ENCODE data around the gene ERGIC1.

ERGIC1 gene

DNA sequence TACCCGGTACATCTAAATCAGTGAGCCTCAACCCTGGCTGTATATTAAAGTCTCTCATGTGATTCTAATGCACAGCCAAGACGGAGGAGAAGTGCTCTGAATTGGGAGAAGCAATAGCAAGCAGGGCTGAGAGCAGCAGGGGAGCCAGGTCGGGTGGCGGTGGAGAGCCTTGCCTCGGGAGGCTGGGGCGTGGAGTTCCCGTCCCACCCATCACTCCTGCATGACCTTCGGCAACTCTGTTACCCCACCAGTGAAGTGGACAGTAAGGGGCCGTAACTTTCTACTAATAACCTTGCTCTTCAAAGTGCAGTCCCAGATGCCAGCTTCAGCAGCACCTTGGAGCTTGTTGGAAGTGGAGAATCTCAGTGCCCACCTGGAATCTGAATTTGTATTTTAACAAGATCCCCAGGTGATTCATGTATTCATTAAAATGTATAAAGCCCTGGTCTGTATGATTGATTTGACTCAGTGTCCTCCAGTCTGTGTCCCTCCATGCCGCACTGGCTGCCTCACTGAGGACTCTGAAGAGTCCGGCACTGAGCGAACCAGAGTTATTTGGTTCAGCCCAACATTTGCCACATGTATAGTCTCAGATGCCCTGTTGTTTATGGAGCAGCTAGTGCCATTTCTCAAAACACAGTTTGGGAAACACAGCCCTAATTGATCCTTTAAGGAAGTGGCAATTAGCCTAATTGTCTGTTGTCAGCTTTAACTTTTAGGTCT lies 6.5 kb downstream of the ERGIC1 start:
- H3K79me2 ChIP-seq (ENCODE audit: low read length) = peaks cover 99% of the 10 kb centered on the region
- H3K27ac ChIP-seq (ENCODE audit: low read length) = no peak overlapping the region
- H3K4me2 ChIP-seq (ENCODE audit: low read depth, low read length) = no peak overlapping the region

DNA sequence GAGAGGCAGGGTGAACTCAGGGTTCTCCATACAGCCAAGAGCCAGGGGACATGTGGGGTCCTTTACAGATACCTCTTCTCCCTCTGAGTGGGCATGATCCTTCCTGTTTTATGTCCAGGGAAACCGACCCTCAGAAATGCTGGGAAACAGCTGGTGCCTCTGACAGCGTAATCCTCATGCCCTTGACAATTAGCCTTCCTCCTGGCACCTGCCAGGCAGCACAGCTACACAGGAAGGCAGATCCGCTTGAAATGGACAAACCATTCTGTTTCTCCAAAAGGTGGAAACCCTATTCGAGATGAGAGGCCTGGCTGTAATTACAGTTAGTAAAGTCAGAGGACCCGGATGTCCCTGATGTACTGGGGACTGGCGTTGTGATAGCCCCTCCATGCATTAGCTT lies 7.2 kb downstream of the ERGIC1 start:
- no peak for DNase-seq
- no peak for TF ChIP-seq EZH2 (optimal IDR thresholded peaks at IDR 0.05; ENCODE audit: low read depth, low read length)
- no peak for TF ChIP-seq EZH2phosphoT487 (IDR thresholded peaks at IDR 0.05; ENCODE audit: low read length)
- TF ChIP-seq, protein P1, sequence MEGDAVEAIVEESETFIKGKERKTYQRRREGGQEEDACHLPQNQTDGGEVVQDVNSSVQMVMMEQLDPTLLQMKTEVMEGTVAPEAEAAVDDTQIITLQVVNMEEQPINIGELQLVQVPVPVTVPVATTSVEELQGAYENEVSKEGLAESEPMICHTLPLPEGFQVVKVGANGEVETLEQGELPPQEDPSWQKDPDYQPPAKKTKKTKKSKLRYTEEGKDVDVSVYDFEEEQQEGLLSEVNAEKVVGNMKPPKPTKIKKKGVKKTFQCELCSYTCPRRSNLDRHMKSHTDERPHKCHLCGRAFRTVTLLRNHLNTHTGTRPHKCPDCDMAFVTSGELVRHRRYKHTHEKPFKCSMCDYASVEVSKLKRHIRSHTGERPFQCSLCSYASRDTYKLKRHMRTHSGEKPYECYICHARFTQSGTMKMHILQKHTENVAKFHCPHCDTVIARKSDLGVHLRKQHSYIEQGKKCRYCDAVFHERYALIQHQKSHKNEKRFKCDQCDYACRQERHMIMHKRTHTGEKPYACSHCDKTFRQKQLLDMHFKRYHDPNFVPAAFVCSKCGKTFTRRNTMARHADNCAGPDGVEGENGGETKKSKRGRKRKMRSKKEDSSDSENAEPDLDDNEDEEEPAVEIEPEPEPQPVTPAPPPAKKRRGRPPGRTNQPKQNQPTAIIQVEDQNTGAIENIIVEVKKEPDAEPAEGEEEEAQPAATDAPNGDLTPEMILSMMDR (IDR thresholded peaks at IDR 0.05; ENCODE audit: low read length) = no peak
- Histone ChIP-seq H3K27ac (ENCODE audit: low read length) (no peak overlapping the region), H3K27me3 (replicated peaks; ENCODE audit: insufficient read depth, low read length) (no peaks in the 10 kb centered on the region), H3K4me3 (ENCODE audit: low read length) (no peak overlapping the region), H3K79me2 (ENCODE audit: low read length) (peaks cover 99% of the 10 kb centered on the region), H3K36me3 (replicated peaks; ENCODE audit: insufficient read depth, low read length) (peaks cover 4% of the 10 kb centered on the region; the same call in 1 of the 2 replicates), H2AFZ (ENCODE audit: low read length) (no peak overlapping the region), H3K9ac (ENCODE audit: low read length) (no peak overlapping the region), H3F3A (ENCODE audit: insufficient read depth, low read length) (peaks cover 18% of the 10 kb centered on the region), H3K4me1 (ENCODE audit: low read length) (peaks cover 19% of the 10 kb centered on the region), H4K20me1 (ENCODE audit: insufficient read depth, low read length) (peaks cover 54% of the 10 kb centered on the region), H3K4me2 (ENCODE audit: low read depth, low read length) (no peak overlapping the region), H3K9me3 (replicated peaks; ENCODE audit: insufficient read depth, low read length) (no peaks in the 10 kb centered on the region), H3K9me2 (replicated peaks; ENCODE audit: insufficient read depth, low read length) (no peaks in the 10 kb centered on the region)

More for the DNA sequence above, 6.5 kb downstream of the ERGIC1 start:
- H3F3A ChIP-seq (ENCODE audit: insufficient read depth, low read length) = peaks cover 24% of the 10 kb centered on the region
- no peak overlapping the region for H3K9ac ChIP-seq (ENCODE audit: low read length)
- H4K20me1 ChIP-seq (ENCODE audit: insufficient read depth, low read length) = peaks cover 48% of the 10 kb centered on the region
- no peak overlapping the region for H2AFZ ChIP-seq (ENCODE audit: low read length)
- DNase-seq = no peak
- H3K4me1 ChIP-seq (ENCODE audit: low read length) = peaks cover 22% of the 10 kb centered on the region
- H3K4me3 ChIP-seq (ENCODE audit: low read length) = no peak overlapping the region
- no peaks in the 10 kb centered on the region for H3K27me3 ChIP-seq (replicated peaks; ENCODE audit: insufficient read depth, low read length)
- no peaks in the 10 kb centered on the region for H3K9me2 ChIP-seq (replicated peaks; ENCODE audit: insufficient read depth, low read length)
- no peaks in the 10 kb centered on the region for H3K9me3 ChIP-seq (replicated peaks; ENCODE audit: insufficient read depth, low read length)
- peaks cover 4% of the 10 kb centered on the region; the same call in 1 of the 2 replicates for H3K36me3 ChIP-seq (replicated peaks; ENCODE audit: insufficient read depth, low read length)
- TF ChIP-seq EZH2phosphoT487 (IDR thresholded peaks at IDR 0.05; ENCODE audit: low read length) (no peak), EZH2 (optimal IDR thresholded peaks at IDR 0.05; ENCODE audit: low read depth, low read length) (no peak)
- TF ChIP-seq, protein P1 (IDR thresholded peaks at IDR 0.05; ENCODE audit: low read length) = no peak

DNA sequence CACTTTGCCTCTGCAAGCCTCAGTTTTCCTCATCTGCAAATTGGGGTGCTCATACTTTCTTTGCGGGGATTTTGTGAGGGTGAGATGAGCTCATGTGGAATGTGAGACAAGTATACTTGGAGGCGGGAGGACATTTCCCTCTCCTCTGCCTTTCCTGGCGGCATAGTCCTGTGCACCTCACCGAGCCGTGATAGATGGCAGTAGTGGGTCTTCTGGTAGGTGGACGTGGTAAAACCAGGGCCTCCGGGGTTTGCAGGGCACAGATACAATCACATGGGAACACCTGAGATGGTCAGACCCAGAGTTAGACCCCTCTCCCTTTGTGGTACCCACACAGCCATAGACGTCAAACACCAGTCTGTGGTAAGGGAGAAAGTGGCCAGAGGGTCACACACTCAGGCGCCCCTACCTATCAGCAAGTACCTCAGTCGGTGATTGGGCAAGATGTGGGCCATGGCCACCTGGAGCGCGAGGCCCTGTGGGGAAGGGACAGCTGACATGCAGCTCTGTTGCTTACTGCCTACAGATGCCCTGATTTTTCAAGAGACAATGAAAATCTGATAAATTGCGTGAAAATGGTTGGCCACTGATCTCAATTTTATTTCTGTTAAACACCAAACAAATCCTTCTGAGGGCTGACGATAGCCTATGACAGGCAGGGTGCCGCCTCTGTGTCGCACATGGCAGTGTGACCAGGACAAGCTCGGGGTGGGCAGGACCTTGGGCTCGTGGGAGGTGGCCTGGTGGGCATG lies 9.9 kb downstream of the ERGIC1 start:
- no peak overlapping the region for H3K9ac ChIP-seq (ENCODE audit: low read length)
- H3K9me2 ChIP-seq (replicated peaks; ENCODE audit: insufficient read depth, low read length) = no peaks in the 10 kb centered on the region
- no peak overlapping the region for H3K4me3 ChIP-seq (ENCODE audit: low read length)
- H3K27ac ChIP-seq (ENCODE audit: low read length) = no peak overlapping the region
- no peaks in the 10 kb centered on the region for H3F3A ChIP-seq (ENCODE audit: insufficient read depth, low read length)
- no peaks in the 10 kb centered on the region for H3K9me3 ChIP-seq (replicated peaks; ENCODE audit: insufficient read depth, low read length)
- no peaks in the 10 kb centered on the region for H3K27me3 ChIP-seq (replicated peaks; ENCODE audit: insufficient read depth, low read length)
- H3K36me3 ChIP-seq (replicated peaks; ENCODE audit: insufficient read depth, low read length) = no peaks in the 10 kb centered on the region; the same call in 1 of the 2 replicates
- H2AFZ ChIP-seq (ENCODE audit: low read length) = no peak overlapping the region
- no peak for DNase-seq
- H3K4me2 ChIP-seq (ENCODE audit: low read depth, low read length) = no peak overlapping the region
- no peaks in the 10 kb centered on the region for H3K4me1 ChIP-seq (ENCODE audit: low read length)
- peaks cover 100% of the 10 kb centered on the region for H3K79me2 ChIP-seq (ENCODE audit: low read length)
- TF ChIP-seq EZH2phosphoT487 (IDR thresholded peaks at IDR 0.05; ENCODE audit: low read length) (no peak), EZH2 (optimal IDR thresholded peaks at IDR 0.05; ENCODE audit: low read depth, low read length) (no peak)
- TF ChIP-seq, protein P1 (IDR thresholded peaks at IDR 0.05; ENCODE audit: low read length) = no peak
- peaks cover 79% of the 10 kb centered on the region for H4K20me1 ChIP-seq (ENCODE audit: insufficient read depth, low read length)
